HG03354 (cell line): ENCODE data around the gene CYB561A3.

Experiments used
- ATAC-seq: cut with Tn5 transposase; IDR thresholded peaks from one replicate; pipeline ENCODE4 v1.9.1; 2021; ENCODE audit warnings: mild to moderate bottlenecking; ENCODE audit not compliant: unreplicated experiment, poor library complexity, severe bottlenecking

Gene CYB561A3

DNA sequence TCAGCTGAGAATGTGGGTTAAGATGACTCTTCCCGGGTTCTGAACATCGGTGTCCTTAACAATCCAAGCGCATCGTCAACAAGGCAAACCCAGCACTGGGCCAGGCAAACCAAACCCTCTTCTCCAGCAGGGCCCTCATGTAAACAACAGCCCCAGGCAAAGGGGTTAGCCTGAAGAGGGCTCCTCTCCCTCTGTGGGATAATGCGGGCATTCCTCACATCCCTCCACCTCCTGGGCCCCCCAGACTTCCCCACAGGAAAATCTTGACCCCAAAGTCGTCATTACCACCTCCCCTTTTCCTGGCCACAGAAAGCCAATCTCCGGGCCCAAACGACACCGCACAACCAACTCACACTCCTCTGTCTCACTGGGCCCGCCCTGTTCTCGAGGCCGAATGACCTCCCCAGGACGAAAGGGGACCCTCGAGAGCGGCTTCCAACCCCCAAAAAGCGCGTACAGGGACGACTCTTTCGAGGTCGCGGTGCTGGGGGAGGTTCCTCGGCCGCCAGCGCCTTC, 29.3 kb downstream of the CYB561A3 start:
- ATAC-seq, result peak; percentile 22

- no peak for ATAC-seq
Measured at GRCh38 chr11:61331651-61332050, 30.0 kb downstream of the CYB561A3 start.

DNA sequence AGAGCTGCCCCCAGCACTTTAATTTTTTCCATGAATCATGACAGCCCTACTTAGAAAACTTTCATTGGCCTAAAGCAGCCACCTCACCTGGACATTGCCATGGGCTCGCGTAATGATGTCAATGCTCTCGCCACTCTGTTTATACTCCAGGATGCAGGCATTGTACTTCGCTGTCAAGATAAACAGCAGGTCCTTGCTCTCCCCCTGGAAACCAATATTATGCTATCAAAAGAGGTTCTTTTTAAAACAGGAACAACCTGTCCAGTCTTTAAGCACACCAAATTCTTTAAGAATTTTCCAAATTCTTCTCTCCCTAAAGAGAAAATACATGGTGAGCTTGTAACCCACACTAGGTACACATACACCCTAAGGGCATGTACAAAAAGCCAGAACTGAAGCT, 31.8 kb downstream of the CYB561A3 start:
- no peak for ATAC-seq

DNA sequence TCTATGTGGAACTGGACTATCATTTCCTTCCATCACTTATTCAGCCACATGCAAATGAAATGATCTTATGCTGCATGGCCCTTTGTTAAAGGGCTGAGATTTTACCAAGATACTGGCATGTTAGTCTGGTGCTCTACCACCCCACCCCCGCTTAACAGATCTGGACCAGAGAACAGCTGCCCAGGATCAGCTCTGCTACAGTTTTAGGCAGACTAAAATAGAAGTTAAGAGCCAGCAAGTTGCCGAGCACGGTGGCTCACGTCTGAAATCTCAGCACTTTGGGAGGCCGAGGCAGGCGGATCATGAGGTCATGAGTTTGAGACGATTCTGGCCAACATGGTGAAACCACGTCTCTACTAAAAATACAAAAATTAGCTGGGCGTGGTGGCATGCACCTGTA, 33.3 kb downstream of the CYB561A3 start:
- ATAC-seq, result no peak

DNA sequence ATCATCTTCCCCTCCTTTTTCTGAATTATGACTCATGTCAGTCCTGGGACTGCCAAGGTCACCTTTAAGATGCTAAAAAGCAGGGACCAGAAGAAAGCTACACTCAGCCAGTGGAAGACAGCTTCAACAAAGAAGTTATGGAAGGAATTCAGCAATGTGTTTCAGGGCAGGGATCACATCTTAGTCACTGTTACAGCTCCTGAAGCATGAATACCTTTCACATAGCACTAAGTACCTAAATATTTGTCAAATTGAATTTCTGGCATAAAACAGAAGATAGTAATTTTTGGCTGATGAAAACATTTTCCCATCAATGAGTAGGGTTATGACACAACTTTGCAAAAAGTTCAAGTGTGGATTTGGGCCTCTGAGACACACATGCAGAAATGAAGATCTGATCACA, 34.0 kb downstream of the CYB561A3 start:
- ATAC-seq, result no peak

- ATAC-seq, result no peak
Measured at GRCh38 chr11:61325649-61326414, 35.9 kb downstream of the CYB561A3 start.

GRCh38 chr11:61315260-61315659, 46.4 kb downstream of the CYB561A3 start:
- no peak for ATAC-seq

DNA sequence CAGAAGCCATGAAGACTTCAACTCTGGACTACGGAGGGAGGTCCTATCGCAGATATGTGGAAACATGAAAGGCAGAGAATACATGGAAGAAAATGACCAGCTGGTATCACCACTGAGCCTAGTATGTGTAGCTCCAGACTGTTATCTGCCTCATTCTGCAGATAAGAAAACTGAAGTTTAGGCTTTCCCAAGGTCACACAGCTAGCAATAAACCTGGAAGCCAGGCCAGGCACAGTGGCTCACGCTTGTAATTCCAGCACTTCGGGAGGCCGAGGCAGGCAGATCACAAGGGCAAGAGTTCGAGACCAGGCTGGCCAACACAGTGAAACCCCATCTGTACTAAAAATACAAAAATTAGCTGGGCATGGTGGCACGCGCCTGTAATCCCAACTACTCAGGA, 50.9 kb downstream of the CYB561A3 start:
- ATAC-seq, result no peak

GRCh38 chr11:61309739-61310138, 51.9 kb downstream of the CYB561A3 start:
- no peak for ATAC-seq

GRCh38 chr11:61309141-61309540, 52.5 kb downstream of the CYB561A3 start:
- ATAC-seq, result no peak

- no peak for ATAC-seq
Measured at GRCh38 chr11:61307354-61307753, 54.3 kb downstream of the CYB561A3 start.

DNA sequence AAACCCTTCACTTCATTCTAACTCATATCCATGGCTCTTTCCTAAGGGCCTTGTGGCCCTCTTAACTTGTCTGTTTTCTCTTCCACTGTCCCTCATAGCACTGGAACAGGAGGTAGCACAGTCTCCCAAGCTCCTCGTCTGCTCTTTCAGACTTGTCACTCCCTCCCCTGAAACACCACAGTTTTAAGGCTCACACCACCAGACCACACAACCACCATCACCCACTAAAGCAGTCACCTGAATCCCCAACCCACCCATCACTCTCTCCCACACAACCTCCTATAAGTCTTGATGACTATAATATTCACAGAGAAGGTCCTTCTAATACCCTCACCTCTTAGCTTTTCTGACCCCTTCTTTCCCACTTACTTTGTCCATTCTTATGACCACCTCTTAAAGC, 55.5 kb downstream of the CYB561A3 start:
- ATAC-seq, result no peak

DNA sequence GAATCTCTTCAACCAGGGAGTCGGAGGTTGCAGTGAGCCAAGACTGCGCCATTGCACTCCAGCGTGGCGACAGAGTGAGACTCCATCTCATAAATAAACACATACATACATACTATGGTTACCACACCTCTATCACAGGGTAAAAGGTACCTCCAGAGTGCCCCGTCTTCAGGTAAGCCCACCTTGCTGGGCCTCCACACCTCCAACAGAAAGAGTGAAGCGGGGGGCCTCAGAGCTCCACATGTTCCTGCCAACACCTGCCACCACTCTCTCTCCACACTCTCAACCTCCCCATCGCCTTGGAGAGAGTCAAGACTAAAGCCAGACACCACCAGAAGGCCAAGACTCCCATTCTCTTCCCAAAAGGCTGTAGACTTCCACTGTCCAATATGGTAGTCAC, 56.3 kb downstream of the CYB561A3 start:
- no peak for ATAC-seq

GRCh38 chr11:61303725-61304124, 58.0 kb downstream of the CYB561A3 start:
- no peak for ATAC-seq

DNA sequence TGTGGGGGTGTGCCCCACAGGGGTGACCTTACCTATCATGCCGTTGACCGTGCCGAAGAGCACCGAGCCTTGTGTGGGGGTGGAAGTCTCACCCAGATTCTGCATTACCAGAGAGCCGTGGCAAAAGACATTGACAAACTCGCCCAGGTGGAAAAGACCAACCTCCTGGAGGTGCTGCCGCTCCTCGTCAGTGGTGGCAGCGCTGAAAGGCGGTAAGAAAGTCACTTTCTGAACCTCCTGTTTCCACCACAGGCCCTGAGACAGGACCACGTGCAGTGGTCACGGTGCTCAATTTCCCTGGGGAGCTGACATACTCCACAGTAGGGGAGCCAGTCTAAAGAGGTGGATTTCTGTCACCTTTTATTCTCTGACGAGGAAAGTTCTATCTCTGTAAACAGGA, 59.1 kb downstream of the CYB561A3 start:
- no peak for ATAC-seq
